H1 (cell line): ENCODE data around the gene PHOSPHO1. TPM values are rescaled to one million over a fixed set of nuclear protein-coding genes. Genes with fewer than 3 reads are reported as not detected.

Experiments used
- CTCF ChIA-PET: fragments of 300-600 bp; sonication (Branson Sonifier 250); formaldehyde crosslinking; loops from one replicate; lab custom pipeline; 2021; ENCODE audit not compliant: partially characterized antibody; lab: Charles Lee
- POLR2A ChIA-PET: fragments of 300-600 bp; sonication (Branson Sonifier 250); formaldehyde crosslinking; loops from one replicate; lab custom pipeline; 2021; ENCODE audit warnings: inconsistent platforms; ENCODE audit not compliant: partially characterized antibody; lab: Charles Lee
- DNase-seq, 2 experiments: peaks; one replicate each; pipeline versions ENCODE4 v3.0.0 to v3.0.0-alpha.2; 2010 to 2022; ENCODE audit warnings: low spot score in 2 of 2, low read depth in 1 of 2, mixed read lengths in 1 of 2
- FAIRE-seq: peaks from 2 replicates; lab custom pipeline; 2011; peaks lifted over from hg19 to GRCh38; lab: Jason Lieb, UNC
- H2AFZ ChIP-seq: 2 replicates; pipeline ENCODE4 v1.8.1; 2012; ENCODE audit warnings: low read length, inconsistent platforms
- H2AK5ac ChIP-seq: 2 replicates; pipeline ENCODE4 v1.6.1; 2013; ENCODE audit warnings: low read depth, low read length
- H2BK120ac ChIP-seq: replicated peaks from 2 replicates; pipeline ENCODE3; 2013; ENCODE audit warnings: low read depth, low read length, inconsistent platforms
- H2BK12ac ChIP-seq: 2 replicates; pipeline ENCODE4 v1.6.1; 2013; ENCODE audit warnings: low read depth, low read length
- H2BK15ac ChIP-seq: 2 replicates; pipeline ENCODE4 v1.6.1; 2013; ENCODE audit warnings: low read length
- H2BK20ac ChIP-seq: 2 replicates; pipeline ENCODE4 v1.6.1; 2013; ENCODE audit warnings: low read length
- H2BK5ac ChIP-seq: 2 replicates; pipeline ENCODE4 v1.6.1; 2013; ENCODE audit warnings: low read depth, low read length
- H3K14ac ChIP-seq: 2 replicates; pipeline ENCODE4 v1.6.1; 2013; ENCODE audit warnings: inconsistent platforms; ENCODE audit not compliant: insufficient read length
- H3K18ac ChIP-seq: 2 replicates; pipeline ENCODE4 v1.6.1; 2013; ENCODE audit warnings: low read length; ENCODE audit errors: extremely low read depth
- H3K23ac ChIP-seq: 2 replicates; pipeline ENCODE4 v1.6.1; 2013; ENCODE audit warnings: inconsistent platforms; ENCODE audit not compliant: insufficient read length
- H3K23me2 ChIP-seq: 2 replicates; pipeline ENCODE4 v1.6.1; 2013; ENCODE audit warnings: low read depth, low read length
- H3K27ac ChIP-seq: 2 replicates; pipeline ENCODE4 v1.6.1; 2011; ENCODE audit warnings: low read depth, low read length, inconsistent platforms
- H3K27me3 ChIP-seq, 4 experiments: replicated peaks in 1 of 4; 1 replicate in 1 of 4; 2 replicates in 3 of 4; pipeline versions ENCODE4 v1.6.1 to v1.8.1; 2011 to 2013; ENCODE audit warnings: low read length in 3 of 4, mild to moderate bottlenecking in 3 of 4, inconsistent platforms in 2 of 4, mixed read lengths in 2 of 4, moderate library complexity in 1 of 4; ENCODE audit not compliant: control insufficient read depth in 3 of 4, insufficient read depth in 3 of 4; ENCODE audit errors: extremely low read depth in 1 of 4
- H3K36me3 ChIP-seq, 4 experiments: 2 replicates each; pipeline versions ENCODE4 v1.6.1 to v1.8.1; 2011 to 2013; ENCODE audit warnings: mild to moderate bottlenecking in 4 of 4, low read length in 3 of 4, moderate library complexity in 2 of 4, control low read depth in 1 of 4, inconsistent platforms in 1 of 4; ENCODE audit not compliant: insufficient read depth in 4 of 4, control insufficient read depth in 2 of 4
- H3K4ac ChIP-seq: replicated peaks from 2 replicates; pipeline ENCODE3; 2013; ENCODE audit warnings: low read length, low read depth, mixed read lengths, inconsistent platforms; ENCODE audit not compliant: insufficient read length
- H3K4me1 ChIP-seq, 4 experiments: replicated peaks in 1 of 4; 1 replicate in 1 of 4; 2 replicates in 3 of 4; pipeline versions ENCODE4 v1.6.1 to v1.8.1; 2011 to 2013; ENCODE audit warnings: low read length in 3 of 4, inconsistent platforms in 2 of 4, mixed read lengths in 1 of 4; ENCODE audit not compliant: insufficient read depth in 4 of 4, control insufficient read depth in 3 of 4
- H3K4me2 ChIP-seq, 2 experiments: 2 replicates each; pipeline versions ENCODE4 v1.6.1 to v1.8.1; 2011 to 2013; ENCODE audit warnings: low read depth in 2 of 2, low read length in 2 of 2, control low read depth in 1 of 2, inconsistent platforms in 1 of 2, mild to moderate bottlenecking in 1 of 2; ENCODE audit not compliant: insufficient read depth in 1 of 2
- H3K4me3 ChIP-seq, 4 experiments: fragments of 200-600, 300-600 bp in 1 of 4; sonication (generic), shearing (Covaris generic), sonication (Bioruptor Twin) in 1 of 4; 2 replicates each; pipeline versions ENCODE4 v1.5.1 to v1.8.1; 2011 to 2016; ENCODE audit warnings: low read length in 4 of 4, low read depth in 3 of 4, control low read depth in 2 of 4, inconsistent platforms in 2 of 4, mild to moderate bottlenecking in 2 of 4, mixed read lengths in 1 of 4, moderate library complexity in 1 of 4; ENCODE audit not compliant: insufficient read depth in 2 of 4; ENCODE audit errors: extremely low read depth in 1 of 4
- H3K56ac ChIP-seq: replicated peaks from 2 replicates; pipeline ENCODE3; 2013; ENCODE audit warnings: low read depth, mild to moderate bottlenecking, mixed read lengths, low read length, inconsistent platforms; ENCODE audit not compliant: insufficient read length
- H3K79me1 ChIP-seq: 2 replicates; pipeline ENCODE4 v1.6.1; 2013; ENCODE audit warnings: low read depth, low read length, control low read depth
- H3K79me2 ChIP-seq, 2 experiments: 2 replicates each; pipeline versions ENCODE4 v1.6.1 to v1.8.1; 2012 to 2013; ENCODE audit warnings: low read length in 2 of 2, mild to moderate bottlenecking in 2 of 2, inconsistent platforms in 1 of 2; ENCODE audit not compliant: insufficient read depth in 2 of 2, control insufficient read depth in 1 of 2
- H3K9ac ChIP-seq, 4 experiments: replicated peaks in 1 of 4; 1 replicate in 1 of 4; 2 replicates in 3 of 4; pipeline versions ENCODE4 v1.6.1 to v1.8.1; 2011 to 2013; ENCODE audit warnings: low read depth in 3 of 4, low read length in 3 of 4, control low read depth in 2 of 4, mild to moderate bottlenecking in 2 of 4, moderate library complexity in 2 of 4, inconsistent platforms in 1 of 4; ENCODE audit errors: extremely low read depth in 1 of 4
- H3K9me3 ChIP-seq, 2 experiments: 2 replicates each; pipeline versions ENCODE4 v1.6.1 to v1.8.1; 2012 to 2013; ENCODE audit warnings: mild to moderate bottlenecking in 2 of 2, moderate library complexity in 2 of 2, control low read depth in 1 of 2, inconsistent platforms in 1 of 2, low read depth in 1 of 2, low read length in 1 of 2, mixed read lengths in 1 of 2; ENCODE audit not compliant: insufficient read depth in 2 of 2
- H4K20me1 ChIP-seq, 2 experiments: replicated peaks in 1 of 2; 2 replicates each; pipeline versions ENCODE3 to v1.8.1; 2011 to 2013; ENCODE audit warnings: inconsistent platforms in 2 of 2, low read length in 2 of 2, mild to moderate bottlenecking in 1 of 2; ENCODE audit not compliant: insufficient read depth in 2 of 2, control insufficient read depth in 1 of 2
- H4K5ac ChIP-seq: 2 replicates; pipeline ENCODE4 v1.6.1; 2013; ENCODE audit warnings: low read length, low read depth, mixed read lengths, inconsistent platforms; ENCODE audit not compliant: insufficient read length
- H4K8ac ChIP-seq: 2 replicates; pipeline ENCODE4 v1.8.0; 2013; ENCODE audit warnings: mild to moderate bottlenecking, moderate library complexity, low read length, inconsistent platforms; ENCODE audit not compliant: insufficient read depth; ENCODE audit errors: extremely low read depth
- H4K91ac ChIP-seq: replicated peaks from 2 replicates; pipeline ENCODE3; 2013; ENCODE audit warnings: low read length, mixed read lengths, inconsistent platforms; ENCODE audit not compliant: insufficient read length
- BRCA1 ChIP-seq: IDR thresholded peaks from 2 replicates; pipeline ENCODE4 v1.6.1; 2012; ENCODE audit warnings: low read depth, low read length, improper control_type of control experiment
- CEBPB ChIP-seq: IDR thresholded peaks from 2 replicates; pipeline ENCODE4 v1.6.1; 2012; ENCODE audit warnings: low read depth, low read length
- GABPA ChIP-seq: IDR thresholded peaks from 2 replicates; pipeline ENCODE4 v1.6.1; 2011; ENCODE audit warnings: mild to moderate bottlenecking, low read length, moderate library complexity, borderline replicate concordance; ENCODE audit not compliant: insufficient read depth
- KDM4A ChIP-seq: IDR thresholded peaks from one replicate; pipeline ENCODE4 v1.7.1; 2012; ENCODE audit warnings: low read depth, mild to moderate bottlenecking, moderate library complexity, low read length, inconsistent platforms; ENCODE audit not compliant: severe bottlenecking
- NANOG ChIP-seq: IDR thresholded peaks from 2 replicates; pipeline ENCODE4 v1.6.1; 2011; ENCODE audit warnings: low read length, low read depth, mild to moderate bottlenecking, inconsistent platforms; ENCODE audit not compliant: insufficient read depth, poor library complexity, severe bottlenecking
- POLR2AphosphoS5 ChIP-seq: IDR thresholded peaks from 2 replicates; pipeline ENCODE4 v1.6.1; 2011; ENCODE audit warnings: low read depth, low read length
- RBBP5 ChIP-seq: IDR thresholded peaks from 2 replicates; pipeline ENCODE4 v1.7.1; 2012; ENCODE audit warnings: low read depth, mild to moderate bottlenecking, inconsistent platforms, low read length, moderate library complexity, borderline replicate concordance
- RFX5 ChIP-seq: IDR thresholded peaks from 2 replicates; pipeline ENCODE4 v1.6.1; 2011; ENCODE audit warnings: low read depth, low read length, improper control_type of control experiment, borderline replicate concordance
- SIX5 ChIP-seq: IDR thresholded peaks from 2 replicates; pipeline ENCODE4 v1.6.1; 2011; ENCODE audit warnings: mild to moderate bottlenecking, low read depth, low read length
- TCF12 ChIP-seq: IDR thresholded peaks from 2 replicates; pipeline ENCODE4 v1.6.1; 2011; ENCODE audit warnings: low read depth, mild to moderate bottlenecking, low read length
- YY1 ChIP-seq: IDR thresholded peaks from 2 replicates; pipeline ENCODE4 v1.6.1; 2011; ENCODE audit warnings: low read depth, mild to moderate bottlenecking, low read length
- WGBS, 2 experiments: shearing (Covaris generic) in 1 of 2; methylation state at CpG; one replicate each; pipeline versions ENCODE4 v1.1.6 to v1.1.7; 2013 to 2015; ENCODE audit warnings: low lambda C conversion rate in 2 of 2, mixed read lengths in 2 of 2, inconsistent platforms in 1 of 2, low coverage in 1 of 2, missing lambda C conversion rate in 1 of 2; ENCODE audit not compliant: insufficient replicate concordance in 2 of 2, insufficient coverage in 1 of 2, insufficient read length in 1 of 2; ENCODE audit errors: extremely low coverage in 1 of 2, missing lambda C conversion rate in 1 of 2; 5-methylcytosine and 5-hydroxymethylcytosine counted together
- polyA plus RNA-seq, 7 experiments: library from polyadenylated mRNA; depleted of rRNA in 3 of 7; stranded (reverse) in 5 of 7; unstranded in 2 of 7; fragments of >200 nt in 5 of 7; fragments of 200-250 nt in 2 of 7; gene quantifications; 1 replicate in 5 of 7; 2 replicates in 1 of 7; 4 replicates in 1 of 7; pipeline versions ENCODE4 v1.2.1 to v1.2.3, GENCODE V29; 2011 to 2013; ENCODE audit warnings: missing spikeins in 2 of 7, mixed read lengths in 2 of 7
- total RNA-seq: library from RNA; stranded (reverse); fragmentation: NEBNext Ultra II Directional; extraction: Animal tissue kit (Norgen Biotek cat#: 25700); gene quantifications from 2 replicates; pipeline ENCODE4 v1.2.1, GENCODE V29; 2021
- TF ChIP-seq, protein P1 (sequence below): IDR thresholded peaks from 2 replicates; pipeline ENCODE4 v1.6.1; 2011; ENCODE audit warnings: low read depth, mild to moderate bottlenecking, low read length; ENCODE audit not compliant: insufficient read depth
- TF ChIP-seq, protein P2 (sequence below): IDR thresholded peaks from 2 replicates; pipeline ENCODE4 v1.6.1; 2012; ENCODE audit warnings: inconsistent platforms

The PHOSPHO1 gene
- total and polyA plus RNA-seq, 2 of the 8 experiments (the other 6 are each of a cell fraction or from before 2014, with no cell fraction given): 0.34 to 0.45 TPM

GRCh38 chr17:49213399-49213798, 17.2 kb downstream of the PHOSPHO1 start:
- Histone ChIP-seq H3K79me1 (no peaks in the 10 kb centered on the region), H3K14ac (no peak overlapping the region), H4K20me1 (no peaks in the 10 kb centered on the region), H3K27ac (no peak overlapping the region), H3K23me2 (no peaks in the 10 kb centered on the region), H2BK5ac (no peak overlapping the region), H3K27me3 (no peaks in the 10 kb centered on the region), H3K9ac (no peak overlapping the region), H3K79me2 (no peaks in the 10 kb centered on the region), H3K36me3 (no peaks in the 10 kb centered on the region), H4K5ac (no peak overlapping the region), H2BK15ac (no peak overlapping the region), H2BK12ac (no peak overlapping the region), H3K4me3 (no peak overlapping the region), H3K23ac (no peak overlapping the region), H3K4me2 (no peak overlapping the region), H2BK20ac (no peak overlapping the region), H4K91ac (no peak overlapping the region), H2BK120ac (no peak overlapping the region), H3K9me3 (no peaks in the 10 kb centered on the region), H2AFZ (no peak overlapping the region), H4K8ac (no peak overlapping the region), H3K4me1 (peaks cover 5 to 22% (median 16%) of the 10 kb centered on the region in 4 experiments), H2AK5ac (no peak overlapping the region), H3K56ac (no peak overlapping the region), H3K18ac (no peak overlapping the region), H3K4ac (no peak overlapping the region)
- FAIRE-seq: no peak
- DNase-seq: no peak
- 86% methylated on average over 5 of the region's 5 CpGs; no CpG with 5 or more reads in 1 of the 2 experiments for WGBS, 2 experiments
- CTCF ChIA-PET: interaction anchor here (2.9 to 6.0 kb wide), 2 partner anchors 9 to 13 kb away, joined by 11 to 42 read pairs; no protein-coding TSS in a partner anchor
- POLR2A ChIA-PET: interaction anchor here (1.6 to 1.9 kb wide), 3 partner anchors 9 to 13 kb away, joined by 4 to 6 read pairs (median 6); no protein-coding TSS in a partner anchor
- no peak for TF ChIP-seq SIX5
- no peak for TF ChIP-seq BRCA1
- TF ChIP-seq NANOG: no peak
- no peak for TF ChIP-seq TCF12
- no peak for TF ChIP-seq RFX5
- TF ChIP-seq YY1: no peak
- TF ChIP-seq, protein P1, sequence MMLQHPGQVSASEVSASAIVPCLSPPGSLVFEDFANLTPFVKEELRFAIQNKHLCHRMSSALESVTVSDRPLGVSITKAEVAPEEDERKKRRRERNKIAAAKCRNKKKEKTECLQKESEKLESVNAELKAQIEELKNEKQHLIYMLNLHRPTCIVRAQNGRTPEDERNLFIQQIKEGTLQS: no peak
- TF ChIP-seq, protein P2, sequence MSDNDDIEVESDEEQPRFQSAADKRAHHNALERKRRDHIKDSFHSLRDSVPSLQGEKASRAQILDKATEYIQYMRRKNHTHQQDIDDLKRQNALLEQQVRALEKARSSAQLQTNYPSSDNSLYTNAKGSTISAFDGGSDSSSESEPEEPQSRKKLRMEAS: no peak
- TF ChIP-seq CEBPB: no peak
- no peak for TF ChIP-seq POLR2AphosphoS5
- TF ChIP-seq GABPA: no peak
- no peak for TF ChIP-seq RBBP5
- no peak for TF ChIP-seq KDM4A
